Liver (tissue), 3 donors: ENCODE results near the gene C3orf38.

Experiments
- CTCF ChIP-seq: fragments of 150-350 bp; IDR thresholded peaks from 2 replicates; pipeline ENCODE4 v1.5.1; 2017; ENCODE audit warnings: improper control_type of control experiment, low read depth, low read length; ENCODE audit not compliant: missing input control
- HNF4G ChIP-seq: IDR thresholded peaks from 2 replicates; pipeline ENCODE4 v1.6.1; 2016; ENCODE audit warnings: antibody characterized with exemption
- JUND ChIP-seq, 2 donors: IDR thresholded peaks; 2 replicates each; pipeline ENCODE4 v1.6.1; 2016; ENCODE audit warnings: antibody characterized with exemption in 2 of 2
- REST ChIP-seq: IDR thresholded peaks from 2 replicates; pipeline ENCODE4 v1.6.1; 2016; ENCODE audit warnings: antibody characterized with exemption, mild to moderate bottlenecking
- YY1 ChIP-seq: IDR thresholded peaks from 2 replicates; pipeline ENCODE4 v1.6.1; 2016; ENCODE audit warnings: antibody characterized with exemption, mild to moderate bottlenecking
- TF ChIP-seq, protein P1 (sequence below): IDR thresholded peaks from 2 replicates; pipeline ENCODE4 v1.6.1; 2016; ENCODE audit warnings: antibody characterized with exemption
- donor health status: healthy.
- donor health status: healthy.

GRCh38 chr3:88191872-88192409 lies 42.2 kb downstream of the C3orf38 start:
- TF ChIP-seq REST (no peak), CTCF (no peak), YY1 (no peak), HNF4G (no peak), JUND (IDR thresholded peaks at IDR 0.05) (no peak)
- TF ChIP-seq, protein P1, sequence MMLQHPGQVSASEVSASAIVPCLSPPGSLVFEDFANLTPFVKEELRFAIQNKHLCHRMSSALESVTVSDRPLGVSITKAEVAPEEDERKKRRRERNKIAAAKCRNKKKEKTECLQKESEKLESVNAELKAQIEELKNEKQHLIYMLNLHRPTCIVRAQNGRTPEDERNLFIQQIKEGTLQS = no peak
